Small intestine (tissue), 7 donors: ENCODE data around the gene GUCA2A. TPM values are rescaled to one million over a fixed set of nuclear protein-coding genes. Genes with fewer than 3 reads are reported as not detected.

Source experiments
- DNase-seq, 2 donors: peaks; one replicate each; pipeline versions ENCODE4 v3.0.0 to v3.0.0-alpha.2; 2013
- FAIRE-seq: peaks from 2 replicates; lab custom pipeline; 2012; peaks lifted over from hg19 to GRCh38; lab: Jason Lieb, UNC
- H3K27ac ChIP-seq, 3 donors: one replicate each; pipeline ENCODE4 v1.5.1; 2013; ENCODE audit warnings: low read length in 2 of 3, mild to moderate bottlenecking in 2 of 3, control low read depth in 1 of 3, inconsistent platforms in 1 of 3, low read depth in 1 of 3, moderate library complexity in 1 of 3
- H3K27me3 ChIP-seq, 3 donors: one replicate each; pipeline ENCODE4 v1.6.1; 2013; ENCODE audit warnings: low read length in 3 of 3, inconsistent platforms in 1 of 3; ENCODE audit not compliant: control insufficient read depth in 3 of 3, insufficient read depth in 3 of 3
- H3K36me3 ChIP-seq, 3 donors: one replicate each; pipeline ENCODE4 v1.6.1; 2013; ENCODE audit warnings: low read length in 3 of 3, inconsistent platforms in 1 of 3, low read depth in 1 of 3, mild to moderate bottlenecking in 1 of 3, moderate library complexity in 1 of 3; ENCODE audit not compliant: control insufficient read depth in 3 of 3, insufficient read depth in 2 of 3
- H3K4me1 ChIP-seq, 3 donors: one replicate each; pipeline ENCODE4 v1.6.1; 2013; ENCODE audit warnings: low read length in 2 of 3, inconsistent platforms in 1 of 3, low read depth in 1 of 3, mild to moderate bottlenecking in 1 of 3, moderate library complexity in 1 of 3; ENCODE audit not compliant: control insufficient read depth in 3 of 3, insufficient read depth in 2 of 3
- H3K4me3 ChIP-seq, 3 donors: one replicate each; pipeline ENCODE4 v1.5.1; 2013; ENCODE audit warnings: low read length in 3 of 3, control low read depth in 1 of 3, inconsistent platforms in 1 of 3, low read depth in 1 of 3, mild to moderate bottlenecking in 1 of 3, moderate library complexity in 1 of 3
- H3K9me3 ChIP-seq, 2 donors: one replicate each; pipeline ENCODE4 v1.6.1; 2013; ENCODE audit warnings: low read depth in 1 of 2, low read length in 1 of 2; ENCODE audit not compliant: control insufficient read depth in 2 of 2, insufficient read depth in 1 of 2
- WGBS, 3 donors: extraction: QIAGEN DNeasy Blood & Tissue Kit; methylation state at CpG; one replicate each; pipeline ENCODE4 v1.1.7; 2013; 5-methylcytosine and 5-hydroxymethylcytosine counted together
- polyA plus RNA-seq, 4 donors: library from polyadenylated mRNA; stranded (reverse) in 3 of 4; unstranded in 1 of 4; fragments of 200-250 nt in 3 of 4; fragments of 120-200 nt in 1 of 4; gene quantifications; one replicate each; pipeline versions ENCODE4 v1.2.1 to v1.2.3, GENCODE V29; 2013
- donor health status: healthy with polysubstance abuse.
- donor health status: control.
- donor health status: control.
- donor health status: Bipolar disorder and iron deficiency.
- donor health status: healthy.

Gene GUCA2A
- polyA plus RNA-seq, 4 donors = 56.3 to 1,041 (median 107) TPM

DNA sequence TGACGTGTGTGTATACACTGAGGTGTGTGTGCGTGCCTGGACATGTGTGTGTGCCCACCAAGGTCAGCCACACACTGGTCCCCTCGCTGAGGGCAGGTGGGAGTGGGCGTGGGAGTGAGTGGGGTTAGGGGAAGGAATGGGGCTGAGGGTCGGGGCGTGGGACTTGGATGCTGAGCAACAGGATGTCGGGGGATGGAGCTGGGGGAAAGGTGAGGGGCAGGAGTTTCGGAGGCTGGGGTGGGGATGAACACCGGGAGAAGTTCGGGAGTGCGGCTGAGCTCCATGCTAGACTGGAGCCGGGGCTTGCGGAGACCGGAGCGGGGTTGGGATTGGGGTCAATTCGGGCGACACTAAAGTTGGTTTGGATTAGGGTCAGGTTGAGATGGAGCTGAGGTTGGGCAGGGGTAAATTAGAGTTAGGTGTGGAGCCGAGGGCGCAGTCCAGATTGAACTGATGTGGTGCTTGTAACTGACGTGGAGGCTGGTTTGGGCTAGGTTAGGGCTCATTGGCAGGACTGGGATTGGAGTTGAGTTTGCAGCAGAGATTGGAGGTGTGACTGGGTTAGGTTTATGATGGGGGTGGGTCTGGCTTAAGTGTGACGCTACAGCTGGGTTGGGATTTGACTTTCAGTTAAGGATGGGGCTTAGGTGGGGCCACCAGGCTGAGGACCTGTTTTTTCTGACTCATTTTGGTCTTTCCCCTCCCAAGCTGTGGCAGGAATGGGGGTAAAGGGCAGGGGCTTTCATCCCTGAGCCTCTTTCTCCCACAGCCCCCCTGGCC lies 3.3 kb upstream of the GUCA2A start:
- Histone ChIP-seq H3K36me3 (no peaks in the 10 kb centered on the region), H3K4me1 (peaks cover 4 to 32% (median 15%) of the 10 kb centered on the region in 3 donors), H3K27me3 (no peaks in the 10 kb centered on the region), H3K4me3 (no peak overlapping the region), H3K9me3 (no peaks in the 10 kb centered on the region), H3K27ac (no peak overlapping the region)
- FAIRE-seq = no peak
- WGBS, 3 donors = 66 to 78% (median 73%) methylated on average over 21 of the region's 21 CpGs
- DNase-seq = peak; percentile 42 to 45

DNA sequence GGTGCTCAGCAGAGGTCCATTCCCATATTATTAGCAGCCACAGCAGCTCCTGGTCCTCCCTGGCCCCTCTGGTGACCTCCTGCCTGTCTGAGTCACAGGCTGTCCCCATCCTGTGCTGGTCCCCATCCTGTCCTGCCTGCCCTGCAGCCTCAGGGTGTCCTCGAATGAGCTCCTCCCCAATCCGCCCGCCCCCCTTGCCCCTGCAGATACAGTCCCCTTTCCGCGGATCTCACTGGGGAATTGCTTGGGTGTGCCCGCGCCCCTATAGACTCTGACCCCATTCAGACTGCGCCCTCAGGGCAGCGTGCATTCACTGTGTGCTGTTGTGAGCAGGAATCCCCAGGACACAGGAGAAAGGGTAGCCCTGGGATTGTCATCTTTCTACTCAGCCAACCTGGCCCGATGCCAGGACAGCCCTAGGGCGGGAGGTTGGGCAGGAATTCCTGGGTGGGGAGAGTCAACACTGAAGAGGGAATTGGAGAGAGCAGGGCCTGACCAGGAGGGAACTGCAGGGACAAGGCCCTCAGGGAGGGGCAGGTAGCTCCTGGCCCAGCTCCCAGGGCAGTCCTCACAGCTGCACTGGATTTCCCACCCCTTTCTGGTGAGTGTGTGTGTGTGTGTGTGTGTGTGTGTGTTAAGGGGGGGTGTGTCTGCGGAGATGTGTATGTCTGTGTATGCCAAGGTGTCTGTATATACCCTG lies 1.1 kb upstream of the GUCA2A start:
- Histone ChIP-seq H3K27me3 (no peaks in the 10 kb centered on the region), H3K9me3 (no peaks in the 10 kb centered on the region), H3K36me3 (no peaks in the 10 kb centered on the region), H3K4me1 (peaks cover 4 to 37% (median 18%) of the 10 kb centered on the region in 3 donors), H3K4me3 (no peak overlapping the region), H3K27ac (peak overlapping the region; percentile 59 to 73 (median 67))
- WGBS, 3 donors = 8 to 45% (median 33%) methylated on average over 12 of the region's 12 CpGs
- peak; percentile 98 for DNase-seq
- FAIRE-seq = no peak

- FAIRE-seq = no peak
Measured at GRCh38 chr1:42163536-42164503, 725 bp downstream of the GUCA2A start.

GRCh38 chr1:42163114-42163513 lies 1.4 kb downstream of the GUCA2A start:
- Histone ChIP-seq H3K27me3 (no peaks in the 10 kb centered on the region), H3K4me1 (peaks cover 4 to 37% (median 18%) of the 10 kb centered on the region in 3 donors), H3K9me3 (no peaks in the 10 kb centered on the region), H3K4me3 (no peak overlapping the region), H3K27ac (no peak overlapping the region), H3K36me3 (no peaks in the 10 kb centered on the region)
- 79 to 92% (median 83%) methylated on average over 2 of the region's 2 CpGs for WGBS, 3 donors
- no peak for FAIRE-seq
- no peak for DNase-seq

More at GRCh38 chr1:42163536-42164503, 725 bp downstream of the GUCA2A start:
- no peak overlapping the region for H3K4me3 ChIP-seq
- H3K27me3 ChIP-seq = no peaks in the 10 kb centered on the region
- no peaks in the 10 kb centered on the region for H3K36me3 ChIP-seq
- DNase-seq = no peak
- H3K27ac ChIP-seq = peak overlapping the region in 2 of 3 donors; percentile 37 to 66
- 73 to 82% (median 74%) methylated on average over 16 of the region's 16 CpGs for WGBS, 3 donors
- H3K9me3 ChIP-seq = no peaks in the 10 kb centered on the region
- H3K4me1 ChIP-seq = peaks cover 4 to 37% (median 18%) of the 10 kb centered on the region in 3 donors

GRCh38 chr1:42162181-42162580 lies 2.4 kb downstream of the GUCA2A start:
- DNase-seq (peak in 1 of 2 donors; percentile 18), FAIRE-seq (no peak)
- H3K27ac ChIP-seq = no peak overlapping the region
- no peaks in the 10 kb centered on the region for H3K27me3 ChIP-seq
- no peaks in the 10 kb centered on the region for H3K36me3 ChIP-seq
- H3K4me1 ChIP-seq = peaks cover 4 to 37% (median 18%) of the 10 kb centered on the region in 3 donors
- H3K4me3 ChIP-seq = no peak overlapping the region
- WGBS, 3 donors = 78 to 82% (median 79%) methylated on average over 5 of the region's 5 CpGs
- H3K9me3 ChIP-seq = no peaks in the 10 kb centered on the region

GRCh38 chr1:42158189-42158588 lies 6.4 kb downstream of the GUCA2A start:
- FAIRE-seq = no peak
- Histone ChIP-seq H3K4me3 (no peak overlapping the region), H3K27me3 (no peaks in the 10 kb centered on the region), H3K27ac (no peak overlapping the region), H3K4me1 (peaks cover 0 to 20% (median 5%) of the 10 kb centered on the region in 3 donors), H3K36me3 (no peaks in the 10 kb centered on the region), H3K9me3 (no peaks in the 10 kb centered on the region)
- no peak for DNase-seq
- WGBS, 3 donors = 65 to 84% (median 69%) methylated on average over 2 of the region's 2 CpGs

GRCh38 chr1:42157667-42158066 lies 6.9 kb downstream of the GUCA2A start:
- Histone ChIP-seq H3K27me3 (no peaks in the 10 kb centered on the region), H3K4me3 (no peak overlapping the region), H3K27ac (no peak overlapping the region), H3K36me3 (no peaks in the 10 kb centered on the region), H3K9me3 (no peaks in the 10 kb centered on the region), H3K4me1 (peaks cover 0 to 23% (median 5%) of the 10 kb centered on the region in 3 donors)
- 48 to 56% (median 55%) methylated on average over 7 of the region's 7 CpGs for WGBS, 3 donors
- no peak for FAIRE-seq
- no peak for DNase-seq

DNA sequence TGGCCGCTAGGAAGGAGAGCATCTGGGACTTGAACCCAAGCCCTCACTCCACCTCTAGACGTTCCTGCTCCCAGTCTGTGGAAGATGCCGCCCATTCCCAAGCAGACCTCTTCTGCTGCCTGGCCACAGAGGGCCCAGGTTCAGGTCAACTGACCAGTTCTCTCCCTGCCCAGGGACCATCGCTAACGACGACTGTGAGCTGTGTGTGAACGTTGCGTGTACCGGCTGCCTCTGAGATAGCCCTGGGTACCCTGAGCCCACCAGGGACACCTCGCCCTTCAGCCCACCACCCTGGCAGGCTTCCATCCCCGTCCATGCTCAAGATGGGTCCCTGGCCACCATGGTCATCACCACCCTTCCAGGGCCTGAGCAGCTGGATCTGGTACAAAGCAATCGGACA lies 9.2 kb downstream of the GUCA2A start:
- DNase-seq = no peak
- no peaks in the 10 kb centered on the region for H3K36me3 ChIP-seq
- no peak overlapping the region for H3K27ac ChIP-seq
- H3K9me3 ChIP-seq = no peaks in the 10 kb centered on the region
- H3K4me3 ChIP-seq = no peak overlapping the region
- no peak for FAIRE-seq
- WGBS, 3 donors = 90 to 93% (median 92%) methylated on average over 12 of the region's 12 CpGs
- peaks cover 0 to 18% (median 7%) of the 10 kb centered on the region in 3 donors for H3K4me1 ChIP-seq
- H3K27me3 ChIP-seq = no peaks in the 10 kb centered on the region
